ENCODE results near the gene CANX. TPM values are rescaled to one million over a fixed set of nuclear protein-coding genes. Genes with fewer than 3 reads are reported as not detected.
A peak's percentile ranks its signal among the peaks of the same experiment; 100 is the strongest.

The CANX gene
- total RNA-seq, 1 donor = 149 TPM

- no peak for DNase-seq (ENCODE audit: low read depth in 2 of 3, low spot score in 2 of 3)
These were observed 51.2 kb downstream of the CANX start for GRCh38 chr5:179749857-179750508.

GRCh38 chr5:179753971-179754370 lies 55.2 kb downstream of the CANX start:
- no peak for DNase-seq (ENCODE audit: low read depth in 2 of 3, low spot score in 2 of 3)

- DNase-seq (ENCODE audit: low read depth in 2 of 3, low spot score in 2 of 3) = no peak
These were observed 56.3 kb downstream of the CANX start for GRCh38 chr5:179755022-179755421.

GRCh38 chr5:179758955-179759354 lies 60.2 kb downstream of the CANX start:
- DNase-seq (ENCODE audit: low read depth in 2 of 3, low spot score in 2 of 3) = no peak

- no peak for DNase-seq (ENCODE audit: low read depth in 2 of 3, low spot score in 2 of 3)
These were observed 61.1 kb downstream of the CANX start for GRCh38 chr5:179759581-179760551.

GRCh38 chr5:179762079-179762780 lies 63.5 kb downstream of the CANX start:
- DNase-seq (ENCODE audit: low read depth in 2 of 3, low spot score in 2 of 3) = peak in 2 of 3 donors; percentile 33 to 52

GRCh38 chr5:179762781-179763176 lies 64.0 kb downstream of the CANX start:
- DNase-seq (ENCODE audit: low read depth in 2 of 3, low spot score in 2 of 3) = no peak

- DNase-seq (ENCODE audit: low read depth in 2 of 3, low spot score in 2 of 3) = peak; percentile 21 to 76 (median 60)
These were observed 64.6 kb downstream of the CANX start for GRCh38 chr5:179763215-179763945.

- no peak for DNase-seq (ENCODE audit: low read depth in 2 of 3, low spot score in 2 of 3)
These were observed 65.3 kb downstream of the CANX start for GRCh38 chr5:179764056-179764455.

GRCh38 chr5:179765400-179765799 lies 66.6 kb downstream of the CANX start:
- peak in 1 of 3 donors; percentile 28 for DNase-seq (ENCODE audit: low read depth in 2 of 3, low spot score in 2 of 3)

GRCh38 chr5:179766021-179766725 lies 67.4 kb downstream of the CANX start:
- DNase-seq (ENCODE audit: low read depth in 2 of 3, low spot score in 2 of 3) = peak in 2 of 3 donors; percentile 62 to 63

- no peak for DNase-seq (ENCODE audit: low read depth in 2 of 3, low spot score in 2 of 3)
These were observed 68.1 kb downstream of the CANX start for GRCh38 chr5:179766726-179767455.

- no peak for DNase-seq (ENCODE audit: low read depth in 2 of 3, low spot score in 2 of 3)
These were observed 68.8 kb downstream of the CANX start for GRCh38 chr5:179767496-179768100.

GRCh38 chr5:179768326-179769085 lies 69.7 kb downstream of the CANX start:
- DNase-seq (ENCODE audit: low read depth in 2 of 3, low spot score in 2 of 3) = no peak

GRCh38 chr5:179769271-179769670 lies 70.5 kb downstream of the CANX start:
- DNase-seq (ENCODE audit: low read depth in 2 of 3, low spot score in 2 of 3) = no peak

GRCh38 chr5:179769796-179770195 lies 71.0 kb downstream of the CANX start:
- DNase-seq (ENCODE audit: low read depth in 2 of 3, low spot score in 2 of 3) = no peak

GRCh38 chr5:179771311-179771895 lies 72.6 kb downstream of the CANX start:
- peak in 1 of 3 donors; percentile 56 for DNase-seq (ENCODE audit: low read depth in 2 of 3, low spot score in 2 of 3)

- DNase-seq (ENCODE audit: low read depth in 2 of 3, low spot score in 2 of 3) = no peak
These were observed 73.6 kb downstream of the CANX start for GRCh38 chr5:179772351-179772750.
